Superior temporal gyrus (tissue), 1 donor: ENCODE results near the gene CPLANE1.
"Not testable (repeated sequence)": the region's sequence is repeated elsewhere in the genome, so short reads cannot be mapped to it uniquely, and the experiment has no call there.

Experiments used
- DNase-seq: peaks from one replicate; pipeline ENCODE4 v3.0.0-alpha.2; 2016; ENCODE audit errors: extremely low spot score

The CPLANE1 gene

GRCh38 chr5:37121465-37121864, 127.7 kb downstream of the CPLANE1 start:
- no peak for DNase-seq

DNA sequence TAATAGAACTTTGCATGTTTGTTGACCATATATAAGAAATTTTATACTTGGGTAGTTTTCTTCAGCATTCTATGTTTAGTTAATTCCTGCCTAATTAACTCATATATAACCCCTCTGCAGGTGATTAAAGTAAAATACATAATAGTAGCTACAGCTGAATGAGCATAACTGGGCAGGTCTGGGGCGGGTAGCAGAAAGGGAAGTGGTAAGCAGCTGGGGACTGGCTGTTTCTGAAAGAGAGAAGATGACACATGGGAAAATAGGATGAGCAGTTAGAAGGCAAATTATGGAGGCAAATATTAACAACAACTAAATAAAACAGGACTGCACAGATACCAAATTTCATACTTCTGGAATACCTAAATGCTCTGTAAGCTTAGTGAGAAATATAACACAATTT, 128.1 kb downstream of the CPLANE1 start:
- no peak for DNase-seq

- DNase-seq, result no peak
Measured at GRCh38 chr5:37120270-37120669, 128.9 kb downstream of the CPLANE1 start.

DNA sequence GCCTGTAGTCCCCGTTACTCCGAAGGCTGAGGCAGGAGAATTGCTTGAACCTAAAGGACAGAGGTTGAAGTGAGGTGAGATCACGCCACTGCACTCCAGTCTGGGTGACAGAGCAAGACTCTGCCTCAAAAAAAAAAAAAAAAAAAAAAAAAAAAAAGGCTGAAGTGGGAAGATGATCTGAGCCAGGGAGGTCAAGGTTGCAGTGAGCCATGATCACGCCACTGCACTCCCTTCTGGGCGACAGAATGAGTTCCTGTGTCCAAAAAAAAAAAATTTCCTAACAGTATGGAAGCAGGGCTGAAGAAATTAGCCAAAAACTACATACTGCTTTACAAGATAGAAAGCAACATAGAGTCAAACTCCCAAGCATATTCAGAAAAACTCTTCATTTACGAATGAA, 132.8 kb downstream of the CPLANE1 start:
- no peak for DNase-seq

- no peak for DNase-seq
Measured at GRCh38 chr5:37112383-37112991, 136.7 kb downstream of the CPLANE1 start.

DNA sequence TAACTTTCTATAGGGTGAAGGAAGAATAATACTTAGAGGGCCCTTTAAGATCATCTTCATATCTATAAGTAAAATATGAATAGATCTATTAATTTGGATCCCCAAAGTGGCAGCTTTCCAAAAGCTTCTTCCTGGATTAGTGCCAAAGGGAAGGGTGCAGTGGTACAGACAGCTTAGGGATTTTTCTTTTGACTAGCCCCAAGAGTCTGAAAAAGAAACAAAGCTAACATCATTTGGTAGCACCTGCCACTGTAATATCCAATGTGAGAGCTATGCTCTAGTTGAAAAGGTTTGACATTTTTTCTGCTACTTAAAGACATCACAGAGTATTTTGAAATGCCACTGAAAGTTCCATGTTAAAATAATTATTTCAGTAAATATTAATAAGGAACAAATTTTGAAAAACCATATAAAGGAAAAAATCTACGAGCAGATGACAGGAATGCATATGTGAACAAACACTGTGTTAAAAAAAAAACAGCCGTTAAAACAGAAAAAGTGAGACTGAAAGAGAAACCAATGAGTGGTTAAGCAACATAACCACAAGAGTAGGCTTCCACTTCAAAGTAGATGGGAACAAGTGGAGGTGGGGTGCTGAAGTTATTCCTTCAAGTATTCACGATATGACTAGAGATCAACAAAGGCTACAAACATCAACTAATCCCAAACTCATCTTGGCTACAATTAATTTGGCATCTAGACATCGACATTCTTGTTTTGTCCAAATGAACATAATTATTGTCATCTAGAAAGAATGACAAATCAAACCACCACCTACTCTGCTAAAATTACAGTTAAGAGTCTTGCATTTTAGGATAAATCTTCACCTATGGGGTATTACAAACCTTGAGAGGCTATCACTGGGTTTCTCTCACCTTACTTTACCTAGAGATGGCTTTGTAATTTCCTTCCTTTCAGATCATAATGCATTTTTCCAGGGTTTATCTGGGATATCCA, 137.5 kb downstream of the CPLANE1 start:
- no peak for DNase-seq

- DNase-seq, result no peak
Measured at GRCh38 chr5:37110135-37110534, 139.0 kb downstream of the CPLANE1 start.

GRCh38 chr5:37109338-37109737, 139.8 kb downstream of the CPLANE1 start:
- DNase-seq, result no peak

DNA sequence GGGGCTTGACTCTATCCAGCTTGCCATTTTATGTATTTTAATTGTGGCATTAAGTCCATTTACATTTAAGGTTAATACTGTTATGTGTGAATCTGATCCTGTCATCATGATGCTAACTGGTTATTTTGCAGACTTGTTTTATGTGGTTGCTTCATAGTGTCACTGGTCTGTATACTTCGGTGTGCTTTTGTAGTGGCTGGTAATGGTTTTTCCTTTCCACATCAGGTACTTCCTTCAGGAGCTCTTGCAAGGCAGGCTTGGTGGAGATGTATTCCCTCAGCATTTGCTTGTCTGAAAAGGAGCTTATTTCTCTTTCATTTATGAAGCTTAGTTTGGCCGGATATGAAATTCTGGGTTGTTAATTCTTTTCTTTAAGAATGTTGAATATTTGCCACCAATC, 145.9 kb downstream of the CPLANE1 start:
- DNase-seq, result no peak

DNA sequence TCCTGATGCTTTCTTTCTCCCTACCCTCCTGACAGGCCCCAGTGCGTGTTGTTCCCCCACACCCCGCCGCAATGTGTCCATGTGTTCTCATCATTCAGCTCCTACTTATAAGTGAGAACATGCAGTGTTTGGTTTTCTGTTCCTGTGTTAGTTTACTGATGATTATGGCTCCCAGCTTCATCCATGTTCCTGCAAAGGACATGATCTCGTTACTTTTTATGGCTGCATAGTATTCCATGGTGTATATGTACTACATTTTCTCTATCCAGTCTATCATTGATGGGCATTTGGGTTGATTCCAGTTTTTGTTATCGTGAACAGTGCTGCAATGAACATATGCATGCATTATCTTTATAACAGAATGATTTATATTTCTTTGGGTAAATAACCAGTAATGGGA, 149.9 kb downstream of the CPLANE1 start:
- not testable (repeated sequence) for DNase-seq

DNA sequence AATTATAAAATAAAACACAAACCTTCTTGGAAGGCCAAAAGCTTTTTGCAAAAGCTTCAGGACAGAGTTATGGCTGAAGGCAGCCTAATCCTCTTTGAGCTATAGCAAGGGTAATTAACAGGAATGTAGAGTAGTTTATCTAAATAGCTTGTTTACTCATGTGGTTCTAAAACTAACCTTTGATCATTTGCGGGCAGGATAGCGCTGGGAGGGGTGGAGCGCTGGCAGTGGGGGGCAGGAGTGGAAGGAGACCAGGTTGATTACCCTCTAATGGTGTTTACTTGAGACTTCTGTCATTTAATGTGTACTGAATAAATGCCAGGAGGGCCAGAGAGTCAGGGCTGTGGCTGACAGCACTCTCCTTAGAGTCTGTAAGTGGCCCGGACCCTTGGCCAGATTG, 155.4 kb downstream of the CPLANE1 start:
- DNase-seq, result not testable (repeated sequence)

DNA sequence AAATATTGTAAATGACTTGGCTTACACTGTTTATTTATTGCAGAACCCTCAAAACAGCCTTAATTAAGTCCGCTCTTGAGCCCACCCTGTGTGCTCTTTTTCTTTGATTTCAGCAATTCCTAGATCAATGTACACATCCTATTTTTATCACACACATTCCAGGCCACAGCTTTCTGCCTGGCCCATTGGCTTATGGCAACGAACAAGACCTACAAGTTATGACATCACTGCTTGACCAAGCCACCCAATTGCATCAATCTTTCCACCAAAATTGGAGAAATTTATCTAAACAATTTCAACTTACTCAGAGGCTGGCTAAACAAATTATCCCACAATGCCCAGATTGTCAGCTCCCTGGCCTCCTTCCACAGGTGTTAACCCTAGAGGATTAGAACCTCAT, 158.4 kb downstream of the CPLANE1 start:
- DNase-seq, result no peak

GRCh38 chr5:37090123-37090726, 159.0 kb downstream of the CPLANE1 start:
- DNase-seq, result no peak

GRCh38 chr5:37088009-37088408, 161.2 kb downstream of the CPLANE1 start:
- no peak for DNase-seq

DNA sequence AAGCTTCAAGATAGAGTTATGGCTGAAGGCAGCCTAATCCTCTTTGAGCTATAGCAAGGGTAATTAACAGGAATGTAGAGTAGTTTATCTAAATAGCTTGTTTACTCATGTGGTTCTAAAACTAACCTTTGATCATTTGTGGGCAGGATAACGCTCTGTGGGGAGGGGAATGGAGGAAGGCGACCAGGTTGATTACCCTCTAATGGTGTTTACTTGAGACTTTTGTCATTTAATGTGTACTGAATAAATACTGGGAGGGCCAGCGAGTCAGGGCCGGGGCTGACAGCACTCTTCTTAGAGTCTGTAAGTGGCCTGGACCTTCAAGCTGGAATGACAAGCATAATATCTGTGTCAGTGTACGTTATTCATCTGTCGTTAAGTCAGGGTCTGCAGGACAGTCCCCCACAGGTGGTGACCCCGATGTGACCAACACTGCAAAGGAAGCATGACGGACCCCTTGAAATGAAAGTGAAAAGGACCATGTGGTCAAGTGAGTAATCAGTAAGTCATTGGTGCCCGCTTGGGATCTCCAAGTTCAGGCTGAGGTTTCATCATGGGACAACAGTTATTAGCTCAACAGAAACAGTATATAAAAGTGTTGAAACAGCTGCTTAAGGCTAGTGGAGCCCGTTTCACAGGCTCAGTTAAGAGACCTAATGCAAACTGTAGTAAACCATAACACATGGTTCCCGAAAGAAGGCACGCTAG, 162.6 kb downstream of the CPLANE1 start:
- DNase-seq, result no peak

- not testable (repeated sequence) for DNase-seq
Measured at GRCh38 chr5:37086026-37086425, 163.2 kb downstream of the CPLANE1 start.

- not testable (repeated sequence) for DNase-seq
Measured at GRCh38 chr5:37082977-37083376, 166.2 kb downstream of the CPLANE1 start.

- DNase-seq, result no peak
Measured at GRCh38 chr5:37080697-37081096, 168.5 kb downstream of the CPLANE1 start.

DNA sequence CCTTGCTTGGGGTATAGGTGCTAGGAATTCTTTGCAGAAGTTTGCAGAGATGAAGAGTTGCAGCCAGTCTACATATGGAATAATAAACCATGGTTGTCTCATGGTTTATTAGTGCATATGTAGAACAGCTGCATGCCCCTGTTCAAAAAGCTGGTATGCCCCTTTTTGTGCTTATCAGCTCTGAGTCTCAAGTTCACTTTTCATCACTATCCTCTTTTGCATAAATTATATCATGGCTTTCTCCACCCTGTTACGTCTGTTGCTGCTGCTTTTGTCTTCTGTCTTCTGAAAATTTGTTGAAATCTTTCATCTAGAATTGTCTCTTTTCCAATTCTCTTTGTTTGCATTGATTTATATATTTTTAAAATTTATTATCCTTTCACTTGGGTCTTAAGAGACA, 172.0 kb downstream of the CPLANE1 start:
- no peak for DNase-seq

DNA sequence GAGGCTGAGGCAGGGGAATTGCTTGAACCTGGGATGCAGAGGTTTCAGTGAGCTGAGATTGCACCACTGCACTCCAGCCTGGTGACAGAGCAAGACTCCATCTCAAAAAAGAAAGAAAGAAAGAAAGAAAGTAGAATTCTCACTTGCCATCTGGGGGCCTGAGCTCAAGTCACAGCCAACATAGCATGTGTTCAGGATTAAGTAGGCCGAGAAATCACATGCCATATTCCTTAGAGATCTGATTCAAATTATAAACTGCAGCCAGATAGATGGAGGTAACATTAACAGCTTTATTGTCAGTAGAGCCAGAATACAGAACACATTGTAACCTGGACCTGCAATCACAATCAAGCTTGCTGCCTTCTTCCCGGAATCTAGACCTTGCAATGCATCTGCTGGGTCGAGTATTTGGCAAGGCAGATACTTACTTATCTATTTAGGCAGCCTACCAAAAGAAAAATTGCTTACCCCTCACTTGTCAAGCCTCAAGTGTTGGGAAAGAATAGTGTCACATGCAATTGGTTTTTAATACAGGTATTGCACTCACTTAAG, 173.7 kb downstream of the CPLANE1 start:
- no peak for DNase-seq

DNA sequence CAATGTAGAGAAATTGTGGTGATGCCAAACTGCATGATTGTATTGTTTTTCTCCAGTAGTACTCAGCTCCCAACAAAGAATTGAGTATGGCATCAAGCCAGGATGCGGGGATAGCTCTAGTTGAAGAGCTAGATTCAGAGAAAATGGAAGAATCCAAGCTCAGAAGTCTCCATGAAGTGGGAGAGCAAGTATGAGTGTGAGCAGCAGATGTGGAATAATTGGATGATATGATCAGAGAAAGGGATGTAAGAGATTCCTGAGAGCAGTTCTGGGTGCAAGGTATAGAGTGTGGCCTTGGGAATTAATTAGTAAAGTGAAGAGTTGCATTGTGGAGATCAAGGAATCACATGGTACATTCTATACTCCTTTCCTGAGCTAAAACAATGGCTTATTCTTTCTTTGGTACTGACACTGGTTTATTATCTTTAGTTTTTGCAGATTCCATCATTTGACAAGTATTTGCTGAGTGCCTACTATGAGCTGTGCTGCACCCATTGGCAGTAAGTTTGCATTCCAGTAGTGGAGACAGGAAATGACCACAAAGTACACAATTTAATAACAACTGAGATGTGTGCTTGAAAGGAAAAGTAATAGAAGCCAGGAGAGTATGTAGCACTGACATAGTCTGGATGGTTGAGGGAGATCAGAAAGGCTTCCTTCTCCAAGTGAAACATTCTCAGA, 177.1 kb downstream of the CPLANE1 start:
- peak; percentile 89 for DNase-seq
